OCI-LY3 (cell line): ENCODE measurements around the gene SSTR4.

Source experiments
- CTCF ChIP-seq: fragments of 200-600, 300-600 bp; sonication (generic); IDR thresholded peaks from 2 replicates; pipeline ENCODE4 v1.5.1; 2014; ENCODE audit warnings: antibody characterized with exemption, low read length, low read depth
- EZH2phosphoT487 ChIP-seq: fragments of 200-600 bp; shearing (Covaris generic); IDR thresholded peaks from 2 replicates; pipeline ENCODE4 v1.6.1; 2018; ENCODE audit warnings: antibody characterized with exemption, mixed run types, low read depth

- TF ChIP-seq EZH2phosphoT487 (no peak), CTCF (peak; percentile 42)
Measured at GRCh38 chr20:23058240-23058639, 23.1 kb downstream of the SSTR4 start.
